ENCODE data around the gene KAZALD1.

DNA sequence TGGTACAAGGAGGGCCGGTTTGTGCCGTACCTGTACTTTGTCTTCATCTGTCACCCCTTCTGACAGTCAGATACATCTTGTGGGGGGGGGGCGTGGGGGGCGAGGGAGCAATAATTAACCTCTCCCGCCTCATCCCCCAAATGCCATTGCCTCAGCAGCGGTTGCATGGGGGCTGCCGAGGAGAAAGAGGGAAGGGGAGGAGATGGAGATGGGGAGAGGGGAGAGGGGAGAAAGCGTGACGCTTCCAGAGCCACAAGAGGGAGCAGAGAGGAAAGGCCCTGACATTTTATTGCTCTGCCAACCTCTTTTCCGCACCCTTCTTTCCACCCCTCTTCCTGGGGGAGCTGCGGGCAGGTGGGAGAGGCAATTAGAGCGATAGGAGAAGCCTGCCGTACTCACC lies 11.8 kb downstream of the KAZALD1 start:
- TF ChIP-seq EZH2 (IDR thresholded peaks at IDR 0.05): no peak
- no peak for TF ChIP-seq POLR2AphosphoS5 (IDR thresholded peaks at IDR 0.05; ENCODE audit: borderline replicate concordance, low read depth, low read length)
- TF ChIP-seq FOXP2 (optimal IDR thresholded peaks at IDR 0.05; ENCODE audit: control extremely low read depth, extremely low read length, insufficient read depth): no peak
